Measurements from ENCODE around the gene PRUNE2.
"Not testable (repeated sequence)": the region's sequence is repeated elsewhere in the genome, so short reads cannot be mapped to it uniquely, and the experiment has no call there.

The PRUNE2 gene

GRCh38 chr9:76789840-76790239 lies 116.1 kb downstream of the PRUNE2 start:
- no peak for DNase-seq (ENCODE audit: low read depth)

GRCh38 chr9:76787677-76788076 lies 118.2 kb downstream of the PRUNE2 start:
- no peak for DNase-seq (ENCODE audit: low read depth)

GRCh38 chr9:76785501-76785900 lies 120.4 kb downstream of the PRUNE2 start:
- no peak for DNase-seq (ENCODE audit: low read depth)

GRCh38 chr9:76784881-76785280 lies 121.0 kb downstream of the PRUNE2 start:
- DNase-seq (ENCODE audit: low read depth): no peak

- DNase-seq (ENCODE audit: low read depth): no peak
These were observed 133.0 kb downstream of the PRUNE2 start for GRCh38 chr9:76772686-76773445.

- no peak for DNase-seq (ENCODE audit: low read depth)
These were observed 139.8 kb downstream of the PRUNE2 start for GRCh38 chr9:76766126-76766525.

GRCh38 chr9:76764138-76764537 lies 141.8 kb downstream of the PRUNE2 start, which contains the start of gene PCA3:
Gene PCA3 (plus strand): TSS chr9:76764438.
- DNase-seq (ENCODE audit: low read depth): no peak

GRCh38 chr9:76761448-76761847 lies 144.5 kb downstream of the PRUNE2 start:
- no peak for DNase-seq (ENCODE audit: low read depth)

- no peak for DNase-seq (ENCODE audit: low read depth)
These were observed 146.2 kb downstream of the PRUNE2 start for GRCh38 chr9:76759732-76760131.

- no peak for DNase-seq (ENCODE audit: low read depth)
These were observed 147.4 kb downstream of the PRUNE2 start for GRCh38 chr9:76758476-76758875.

GRCh38 chr9:76756941-76757673 lies 148.8 kb downstream of the PRUNE2 start:
- DNase-seq (ENCODE audit: low read depth): no peak

- no peak for DNase-seq (ENCODE audit: low read depth)
These were observed 149.7 kb downstream of the PRUNE2 start for GRCh38 chr9:76756268-76756640.

- DNase-seq (ENCODE audit: low read depth): no peak
These were observed 154.9 kb downstream of the PRUNE2 start for GRCh38 chr9:76751001-76751400.

GRCh38 chr9:76744336-76744735 lies 161.6 kb downstream of the PRUNE2 start:
- DNase-seq (ENCODE audit: low read depth): no peak

GRCh38 chr9:76743931-76744330 lies 162.0 kb downstream of the PRUNE2 start:
- no peak for DNase-seq (ENCODE audit: low read depth)

GRCh38 chr9:76742890-76743289 lies 163.0 kb downstream of the PRUNE2 start:
- not testable (repeated sequence) for DNase-seq (ENCODE audit: low read depth)

GRCh38 chr9:76741524-76741923 lies 164.4 kb downstream of the PRUNE2 start:
- DNase-seq (ENCODE audit: low read depth): no peak

- DNase-seq (ENCODE audit: low read depth): no peak
These were observed 167.5 kb downstream of the PRUNE2 start for GRCh38 chr9:76738402-76738801.

- no peak for DNase-seq (ENCODE audit: low read depth)
These were observed 168.6 kb downstream of the PRUNE2 start for GRCh38 chr9:76737154-76737902.

- no peak for DNase-seq (ENCODE audit: low read depth)
These were observed 171.2 kb downstream of the PRUNE2 start for GRCh38 chr9:76734716-76735115.

GRCh38 chr9:76733096-76733495 lies 172.8 kb downstream of the PRUNE2 start:
- DNase-seq (ENCODE audit: low read depth): no peak

- DNase-seq (ENCODE audit: low read depth): no peak
These were observed 173.5 kb downstream of the PRUNE2 start for GRCh38 chr9:76732341-76732958.

Data from HS-5 (cell line).